HepG2 (cell line): ENCODE results near the gene CNEP1R1. TPM values are rescaled to one million over a fixed set of nuclear protein-coding genes. Genes with fewer than 3 reads are reported as not detected.

ENCODE experiments used
- EHMT2 ChIP-seq: fragments of 200-600 bp; sonication (generic); IDR thresholded peaks from 2 replicates; pipeline ENCODE4 v1.7.0; 2017; ENCODE audit warnings: antibody characterized with exemption, low read depth, low read length, borderline replicate concordance
- KMT2A ChIP-seq: sonication (generic); formaldehyde crosslinking; IDR thresholded peaks from 2 replicates; pipeline ENCODE4 v1.4.0; 2020; ENCODE audit warnings: missing genetic modification reagents
- NR1H2 ChIP-seq: sonication (generic); formaldehyde crosslinking; IDR thresholded peaks from 2 replicates; pipeline ENCODE4 v1.8.1; 2022; ENCODE audit warnings: low read depth, missing genetic modification reagents, borderline replicate concordance
- ZFP36L1 ChIP-seq: sonication (generic); formaldehyde crosslinking; IDR thresholded peaks from 2 replicates; pipeline ENCODE4 v1.8.0; 2022; ENCODE audit warnings: mild to moderate bottlenecking, missing genetic modification reagents, moderate library complexity
- ZNF775 ChIP-seq: sonication (generic); formaldehyde crosslinking; IDR thresholded peaks from 2 replicates; pipeline ENCODE4 v1.4.0; 2020; ENCODE audit warnings: missing genetic modification reagents, mild to moderate bottlenecking, moderate library complexity, borderline replicate concordance
- ZNF776 ChIP-seq: sonication (generic); formaldehyde crosslinking; IDR thresholded peaks from 2 replicates; pipeline ENCODE4 v1.4.0; 2020; ENCODE audit warnings: mild to moderate bottlenecking, missing genetic modification reagents
- polyA plus RNA-seq, 8 experiments: library from polyadenylated mRNA; depleted of rRNA in 3 of 8; stranded (reverse) in 7 of 8; unstranded in 1 of 8; fragments of >200 nt; fragmentation: Illumina TruSeq in 4 of 8; extraction: Trizol in 4 of 8; gene quantifications; 2 replicates each; pipeline versions ENCODE4 v1.2.1 to v1.2.3, GENCODE V29; 2011 to 2016; ENCODE audit warnings: low read depth in 4 of 8, missing spikeins in 1 of 8, mixed read lengths in 1 of 8; ENCODE audit not compliant: insufficient read depth in 1 of 8
- total RNA-seq, 5 experiments: library from RNA; depleted of rRNA; stranded (reverse); fragments of >200 nt; fragmentation: Illumina TruSeq; extraction: Trizol; gene quantifications; 2 replicates each; pipeline ENCODE4 v1.2.3, GENCODE V29; 2016; ENCODE audit warnings: low read depth in 1 of 5
- TF ChIP-seq, protein P1 (sequence below): sonication (generic); formaldehyde crosslinking; IDR thresholded peaks from 2 replicates; pipeline ENCODE4 v1.8.0; 2022; ENCODE audit warnings: low read depth, missing genetic modification reagents
- TF ChIP-seq, protein P2 (sequence below): sonication (generic); formaldehyde crosslinking; IDR thresholded peaks from 2 replicates; pipeline ENCODE4; 2020; ENCODE audit warnings: missing genetic modification reagents, mild to moderate bottlenecking, borderline replicate concordance
- TF ChIP-seq, protein P3 (sequence below): sonication (generic); formaldehyde crosslinking; conservative IDR thresholded peaks from 2 replicates; pipeline ENCODE4 v1.8.1; 2023; ENCODE audit warnings: missing genetic modification reagents
- TF ChIP-seq, protein P4 (sequence below), 2 experiments: sonication (generic) in 1 of 2; formaldehyde crosslinking in 1 of 2; IDR thresholded peaks; 2 replicates each; pipeline versions ENCODE4 v1.6.1 to v1.9.0; 2014 to 2022; ENCODE audit warnings: antibody characterized with exemption in 1 of 2, borderline replicate concordance in 1 of 2, inconsistent platforms in 1 of 2, low read depth in 1 of 2, missing genetic modification reagents in 1 of 2
- TF ChIP-seq, protein P5 (sequence below): sonication (generic); formaldehyde crosslinking; IDR thresholded peaks from 2 replicates; pipeline ENCODE4 v1.4.0; 2020; ENCODE audit warnings: mild to moderate bottlenecking, missing genetic modification reagents

Gene CNEP1R1
- total and polyA plus RNA-seq, 2 of the 13 experiments (the other 11 are each of a cell fraction or from before 2014, with no cell fraction given): 23.6 to 26.8 TPM

DNA sequence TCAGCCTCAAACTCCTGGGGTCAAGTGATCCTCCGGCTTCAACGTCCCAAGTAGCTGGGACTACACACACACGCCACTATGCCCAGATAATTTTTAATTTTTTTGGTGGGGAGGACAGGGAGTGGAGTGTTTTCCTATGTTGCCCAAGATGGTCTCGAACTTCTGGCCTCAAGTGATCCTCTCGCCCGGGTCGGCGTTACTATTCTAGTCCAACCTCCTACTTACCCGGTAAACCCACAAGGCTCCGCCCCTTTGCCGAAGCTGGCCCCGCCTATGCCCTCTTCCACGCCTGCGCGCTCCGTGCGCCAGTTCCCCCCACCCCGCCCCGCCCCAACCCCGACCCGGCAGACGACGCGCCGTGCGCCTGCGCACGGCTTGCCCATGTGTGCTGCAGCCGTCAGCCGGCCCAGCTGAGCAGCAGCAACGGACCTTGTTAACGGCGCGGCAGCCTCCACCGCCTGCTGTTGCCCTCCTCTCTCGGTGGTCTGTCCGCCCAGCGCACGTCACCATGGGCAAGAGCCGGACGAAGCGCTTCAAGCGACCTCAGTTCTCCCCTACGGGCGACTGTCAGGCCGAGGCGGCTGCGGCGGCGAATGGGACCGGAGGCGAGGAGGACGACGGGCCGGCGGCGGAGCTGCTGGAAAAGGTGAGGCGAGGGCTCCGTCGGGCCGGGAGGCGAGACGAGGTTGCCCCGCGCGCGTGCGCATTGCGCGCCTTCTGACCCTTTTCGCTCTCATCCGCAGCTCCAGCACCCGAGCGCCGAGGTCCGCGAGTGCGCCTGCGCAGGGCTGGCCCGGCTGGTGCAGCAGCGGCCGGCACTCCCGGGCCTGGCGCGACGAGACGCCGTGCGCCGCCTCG lies 40.8 kb downstream of the CNEP1R1 start, which contains the start of gene HEATR3 (continued):
- TF ChIP-seq, protein P1, sequence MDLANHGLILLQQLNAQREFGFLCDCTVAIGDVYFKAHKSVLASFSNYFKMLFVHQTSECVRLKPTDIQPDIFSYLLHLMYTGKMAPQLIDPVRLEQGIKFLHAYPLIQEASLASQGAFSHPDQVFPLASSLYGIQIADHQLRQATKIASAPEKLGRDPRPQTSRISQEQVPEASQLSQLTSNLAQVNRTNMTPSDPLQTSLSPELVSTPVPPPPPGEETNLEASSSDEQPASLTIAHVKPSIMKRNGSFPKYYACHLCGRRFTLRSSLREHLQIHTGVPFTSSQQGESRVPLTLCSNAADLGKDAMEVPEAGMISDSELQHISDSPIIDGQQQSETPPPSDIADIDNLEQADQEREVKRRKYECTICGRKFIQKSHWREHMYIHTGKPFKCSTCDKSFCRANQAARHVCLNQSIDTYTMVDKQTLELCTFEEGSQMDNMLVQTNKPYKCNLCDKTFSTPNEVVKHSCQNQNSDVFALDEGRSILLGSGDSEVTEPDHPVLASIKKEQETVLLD (CRISPR knock-in tag): no peak
- TF ChIP-seq ZNF775 (CRISPR knock-in tag): no peak
- TF ChIP-seq, protein P2, sequence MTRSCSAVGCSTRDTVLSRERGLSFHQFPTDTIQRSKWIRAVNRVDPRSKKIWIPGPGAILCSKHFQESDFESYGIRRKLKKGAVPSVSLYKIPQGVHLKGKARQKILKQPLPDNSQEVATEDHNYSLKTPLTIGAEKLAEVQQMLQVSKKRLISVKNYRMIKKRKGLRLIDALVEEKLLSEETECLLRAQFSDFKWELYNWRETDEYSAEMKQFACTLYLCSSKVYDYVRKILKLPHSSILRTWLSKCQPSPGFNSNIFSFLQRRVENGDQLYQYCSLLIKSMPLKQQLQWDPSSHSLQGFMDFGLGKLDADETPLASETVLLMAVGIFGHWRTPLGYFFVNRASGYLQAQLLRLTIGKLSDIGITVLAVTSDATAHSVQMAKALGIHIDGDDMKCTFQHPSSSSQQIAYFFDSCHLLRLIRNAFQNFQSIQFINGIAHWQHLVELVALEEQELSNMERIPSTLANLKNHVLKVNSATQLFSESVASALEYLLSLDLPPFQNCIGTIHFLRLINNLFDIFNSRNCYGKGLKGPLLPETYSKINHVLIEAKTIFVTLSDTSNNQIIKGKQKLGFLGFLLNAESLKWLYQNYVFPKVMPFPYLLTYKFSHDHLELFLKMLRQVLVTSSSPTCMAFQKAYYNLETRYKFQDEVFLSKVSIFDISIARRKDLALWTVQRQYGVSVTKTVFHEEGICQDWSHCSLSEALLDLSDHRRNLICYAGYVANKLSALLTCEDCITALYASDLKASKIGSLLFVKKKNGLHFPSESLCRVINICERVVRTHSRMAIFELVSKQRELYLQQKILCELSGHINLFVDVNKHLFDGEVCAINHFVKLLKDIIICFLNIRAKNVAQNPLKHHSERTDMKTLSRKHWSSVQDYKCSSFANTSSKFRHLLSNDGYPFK: peak; percentile 58
- peak; percentile 97 for TF ChIP-seq ZFP36L1 (CRISPR knock-in tag)
- TF ChIP-seq KMT2A: peak; percentile 74; the same call in 1 of the 2 replicates
- peak; percentile 87 for TF ChIP-seq ZNF776 (CRISPR knock-in tag)
- TF ChIP-seq, protein P3, sequence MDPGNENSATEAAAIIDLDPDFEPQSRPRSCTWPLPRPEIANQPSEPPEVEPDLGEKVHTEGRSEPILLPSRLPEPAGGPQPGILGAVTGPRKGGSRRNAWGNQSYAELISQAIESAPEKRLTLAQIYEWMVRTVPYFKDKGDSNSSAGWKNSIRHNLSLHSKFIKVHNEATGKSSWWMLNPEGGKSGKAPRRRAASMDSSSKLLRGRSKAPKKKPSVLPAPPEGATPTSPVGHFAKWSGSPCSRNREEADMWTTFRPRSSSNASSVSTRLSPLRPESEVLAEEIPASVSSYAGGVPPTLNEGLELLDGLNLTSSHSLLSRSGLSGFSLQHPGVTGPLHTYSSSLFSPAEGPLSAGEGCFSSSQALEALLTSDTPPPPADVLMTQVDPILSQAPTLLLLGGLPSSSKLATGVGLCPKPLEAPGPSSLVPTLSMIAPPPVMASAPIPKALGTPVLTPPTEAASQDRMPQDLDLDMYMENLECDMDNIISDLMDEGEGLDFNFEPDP (CRISPR knock-in tag): peak; percentile 97; the same call in 1 of the 2 replicates
- TF ChIP-seq, protein P4, sequence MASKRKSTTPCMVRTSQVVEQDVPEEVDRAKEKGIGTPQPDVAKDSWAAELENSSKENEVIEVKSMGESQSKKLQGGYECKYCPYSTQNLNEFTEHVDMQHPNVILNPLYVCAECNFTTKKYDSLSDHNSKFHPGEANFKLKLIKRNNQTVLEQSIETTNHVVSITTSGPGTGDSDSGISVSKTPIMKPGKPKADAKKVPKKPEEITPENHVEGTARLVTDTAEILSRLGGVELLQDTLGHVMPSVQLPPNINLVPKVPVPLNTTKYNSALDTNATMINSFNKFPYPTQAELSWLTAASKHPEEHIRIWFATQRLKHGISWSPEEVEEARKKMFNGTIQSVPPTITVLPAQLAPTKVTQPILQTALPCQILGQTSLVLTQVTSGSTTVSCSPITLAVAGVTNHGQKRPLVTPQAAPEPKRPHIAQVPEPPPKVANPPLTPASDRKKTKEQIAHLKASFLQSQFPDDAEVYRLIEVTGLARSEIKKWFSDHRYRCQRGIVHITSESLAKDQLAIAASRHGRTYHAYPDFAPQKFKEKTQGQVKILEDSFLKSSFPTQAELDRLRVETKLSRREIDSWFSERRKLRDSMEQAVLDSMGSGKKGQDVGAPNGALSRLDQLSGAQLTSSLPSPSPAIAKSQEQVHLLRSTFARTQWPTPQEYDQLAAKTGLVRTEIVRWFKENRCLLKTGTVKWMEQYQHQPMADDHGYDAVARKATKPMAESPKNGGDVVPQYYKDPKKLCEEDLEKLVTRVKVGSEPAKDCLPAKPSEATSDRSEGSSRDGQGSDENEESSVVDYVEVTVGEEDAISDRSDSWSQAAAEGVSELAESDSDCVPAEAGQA (IDR thresholded peaks at IDR 0.05; ENCODE audit: low read depth): no peak
- TF ChIP-seq, protein P4 (CRISPR knock-in tag; IDR thresholded peaks at IDR 0.05; ENCODE audit: borderline replicate concordance): 0 out of 2 replicates have a peak, but pooled peaks have one; percentile 41
- peak; percentile 56; the same call in 1 of the 2 replicates for TF ChIP-seq NR1H2 (CRISPR knock-in tag)
- TF ChIP-seq EHMT2: peak; percentile 65; the same call in 1 of the 2 replicates
- TF ChIP-seq, protein P5, sequence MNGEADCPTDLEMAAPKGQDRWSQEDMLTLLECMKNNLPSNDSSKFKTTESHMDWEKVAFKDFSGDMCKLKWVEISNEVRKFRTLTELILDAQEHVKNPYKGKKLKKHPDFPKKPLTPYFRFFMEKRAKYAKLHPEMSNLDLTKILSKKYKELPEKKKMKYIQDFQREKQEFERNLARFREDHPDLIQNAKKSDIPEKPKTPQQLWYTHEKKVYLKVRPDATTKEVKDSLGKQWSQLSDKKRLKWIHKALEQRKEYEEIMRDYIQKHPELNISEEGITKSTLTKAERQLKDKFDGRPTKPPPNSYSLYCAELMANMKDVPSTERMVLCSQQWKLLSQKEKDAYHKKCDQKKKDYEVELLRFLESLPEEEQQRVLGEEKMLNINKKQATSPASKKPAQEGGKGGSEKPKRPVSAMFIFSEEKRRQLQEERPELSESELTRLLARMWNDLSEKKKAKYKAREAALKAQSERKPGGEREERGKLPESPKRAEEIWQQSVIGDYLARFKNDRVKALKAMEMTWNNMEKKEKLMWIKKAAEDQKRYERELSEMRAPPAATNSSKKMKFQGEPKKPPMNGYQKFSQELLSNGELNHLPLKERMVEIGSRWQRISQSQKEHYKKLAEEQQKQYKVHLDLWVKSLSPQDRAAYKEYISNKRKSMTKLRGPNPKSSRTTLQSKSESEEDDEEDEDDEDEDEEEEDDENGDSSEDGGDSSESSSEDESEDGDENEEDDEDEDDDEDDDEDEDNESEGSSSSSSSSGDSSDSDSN: peak; percentile 89
